ENCODE measurements around the gene MYO3A. TPM values are rescaled to one million over a fixed set of nuclear protein-coding genes. Genes with fewer than 3 reads are reported as not detected.

The MYO3A gene
- total and polyA plus RNA-seq, 4 donors, result 0.33 TPM; not detected in 2

DNA sequence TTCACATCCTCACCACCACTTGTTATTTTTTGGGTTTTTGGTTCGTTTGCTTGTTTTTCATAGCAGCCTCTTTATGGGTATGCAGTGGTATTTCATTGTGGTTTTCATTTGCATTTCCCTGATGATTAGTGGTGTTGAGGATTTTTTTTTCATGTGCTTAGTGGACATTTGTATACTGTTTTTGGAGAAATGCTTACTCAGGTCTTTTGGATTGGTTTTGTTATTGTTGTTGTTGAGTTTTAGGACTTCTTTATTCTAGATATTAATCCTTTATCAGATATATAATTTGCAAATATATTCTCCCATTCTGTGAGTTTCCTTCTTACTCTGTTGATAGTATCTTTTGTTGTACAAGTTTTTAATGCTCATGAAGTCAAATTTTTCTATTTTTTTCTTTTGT lies 325.3 kb downstream of the MYO3A start (continued):
- TF ChIP-seq CTCF (IDR thresholded peaks at IDR 0.05; ENCODE audit: low read depth, low read length, missing input control) (no peak), ATF3 (IDR thresholded peaks at IDR 0.05) (no peak)

All from liver (tissue), 5 donors.